ENCODE data around the gene ERN2. TPM values are rescaled to one million over a fixed set of nuclear protein-coding genes. Genes with fewer than 3 reads are reported as not detected.

The ERN2 gene
- not detected for total RNA-seq (2013)
- polyA plus RNA-seq (not detected), polyA minus RNA-seq (not detected in 2 replicates), total RNA-seq (0 to 1.1 (median 0.05) reads per million in 11 experiments)

GRCh38 chr16:23712976-23713375 is at the start of gene ERN2:
Gene ERN2 (minus strand): TSS chr16:23713222. CDS start chr16:23713187, 35 bp downstream.
- H3K27ac Mint-ChIP-seq: no peak within 1 kb of the TSS

GRCh38 chr16:23757937-23758619 is 45.1 kb upstream of the ERN2 start:
- Histone ChIP-seq H3K4me1 (ENCODE audit: control insufficient read depth in 1 of 2, insufficient read depth in 2 of 2, low read length in 2 of 2) (peaks cover 6 to 8% of the 10 kb centered on the region in 2 donors), H3K9me3 (replicated peaks in 1 of 2; ENCODE audit: control insufficient read depth in 1 of 2, insufficient read depth in 1 of 2, low read length in 2 of 2) (peaks cover 0 to 16% of the 10 kb centered on the region in 2 donors), H3K4me2 (replicated peaks; ENCODE audit: extremely low read depth, low read length, poor library complexity, severe bottlenecking) (no peak overlapping the region), H3K27ac (ENCODE audit: low read depth in 1 of 2, low read length in 2 of 2) (no peak overlapping the region), H3K9ac (ENCODE audit: insufficient read depth, low read length, poor library complexity, severe bottlenecking) (no peak overlapping the region), H4K20me1 (ENCODE audit: insufficient read depth, low read length) (no peaks in the 10 kb centered on the region), H2AFZ (ENCODE audit: insufficient read depth, low read depth, low read length, poor library complexity, severe bottlenecking) (no peak overlapping the region), H3K79me2 (ENCODE audit: insufficient read depth, low read length) (no peaks in the 10 kb centered on the region), H3K36me3 (replicated peaks in 1 of 2; ENCODE audit: control insufficient read depth in 1 of 2, insufficient read depth in 2 of 2, low read length in 2 of 2) (no peaks in the 10 kb centered on the region), H3K27me3 (ENCODE audit: control insufficient read depth in 2 of 2, insufficient read depth in 2 of 2, low read length in 2 of 2) (peaks cover 36 to 60% of the 10 kb centered on the region in 2 donors), H3K4me3 (replicated peaks in 1 of 3; ENCODE audit: low read depth in 2 of 3, low read length in 3 of 3) (no peak overlapping the region)
- peaks cover 0 to 7% (median 2%) of the 10 kb centered on the region in 7 donors for H3K9me3 Mint-ChIP-seq
- H3K4me3 Mint-ChIP-seq: peak overlapping the region in 1 of 2 donors; percentile 14
- intact Hi-C loops (cut with micrococcal nuclease): no loop called here
- no peak overlapping the region for H3K27ac Mint-ChIP-seq
- WGBS (ENCODE audit: insufficient coverage): 100% methylated on average over 1 of the region's 6 CpGs
- no peak for TF ChIP-seq CTCF (IDR thresholded peaks at IDR 0.05)
- peaks cover 60 to 68% (median 64%) of the 10 kb centered on the region in 3 donors for H3K27me3 Mint-ChIP-seq (ENCODE audit: low read depth in 3 of 3)
- H3K36me3 Mint-ChIP-seq: peaks cover 0 to 3% of the 10 kb centered on the region in 2 donors
- peaks cover 6% of the 10 kb centered on the region for H3K4me1 Mint-ChIP-seq
- no peak for DNase-seq

More at GRCh38 chr16:23712976-23713375, at the start of gene ERN2:
- peaks cover 8 to 16% of the 10 kb centered on the region in 2 donors for H3K9me3 ChIP-seq (replicated peaks in 1 of 2; ENCODE audit: control insufficient read depth in 1 of 2, insufficient read depth in 1 of 2, low read length in 2 of 2)
- Mint-ChIP-seq H3K27me3 (ENCODE audit: low read depth in 3 of 3) (peaks cover 44 to 68% (median 66%) of the 10 kb centered on the region in 3 donors), H3K4me3 (peak within 1 kb of the TSS in 1 of 2 donors; percentile 81), H3K9me3 (peaks cover 4 to 25% (median 21%) of the 10 kb centered on the region in 7 donors), H3K4me1 (peaks cover 2% of the 10 kb centered on the region), H3K36me3 (no peaks in the 10 kb centered on the region)
- no peak within 1 kb of the TSS for H3K27ac ChIP-seq (ENCODE audit: low read depth in 1 of 2, low read length in 2 of 2)
- 6% methylated on average over 37 of the region's 37 CpGs for WGBS (ENCODE audit: insufficient coverage)
- intact Hi-C loops (cut with micrococcal nuclease): no loop called here
- no peak within 1 kb of the TSS for H2AFZ ChIP-seq (ENCODE audit: insufficient read depth, low read depth, low read length, poor library complexity, severe bottlenecking)
- no peaks in the 10 kb centered on the region for H3K4me1 ChIP-seq (ENCODE audit: control insufficient read depth in 1 of 2, insufficient read depth in 2 of 2, low read length in 2 of 2)
- no peak for DNase-seq
- H4K20me1 ChIP-seq (ENCODE audit: insufficient read depth, low read length): no peaks in the 10 kb centered on the region
- H3K79me2 ChIP-seq (ENCODE audit: insufficient read depth, low read length): no peaks in the 10 kb centered on the region
- no peak within 1 kb of the TSS for H3K4me3 ChIP-seq (replicated peaks in 1 of 3; ENCODE audit: low read depth in 2 of 3, low read length in 3 of 3)
- peaks cover 21 to 49% of the 10 kb centered on the region in 2 donors for H3K27me3 ChIP-seq (ENCODE audit: control insufficient read depth in 2 of 2, insufficient read depth in 2 of 2, low read length in 2 of 2)
- H3K36me3 ChIP-seq (replicated peaks in 1 of 2; ENCODE audit: control insufficient read depth in 1 of 2, insufficient read depth in 2 of 2, low read length in 2 of 2): no peaks in the 10 kb centered on the region
- TF ChIP-seq CTCF (IDR thresholded peaks at IDR 0.05): no peak
- H3K9ac ChIP-seq (ENCODE audit: insufficient read depth, low read length, poor library complexity, severe bottlenecking): no peak within 1 kb of the TSS
- H3K4me2 ChIP-seq (replicated peaks; ENCODE audit: extremely low read depth, low read length, poor library complexity, severe bottlenecking): no peak within 1 kb of the TSS
